Kidney (tissue), 14 donors: ENCODE data around the gene GTPBP6. TPM values are rescaled to one million over a fixed set of nuclear protein-coding genes. Genes with fewer than 3 reads are reported as not detected.

Experiments used
- DNase-seq, 5 donors: peaks; one replicate each; pipeline ENCODE4 v3.0.0-alpha.2; 2013 to 2020
- FAIRE-seq: peaks from 2 replicates; lab custom pipeline; 2012; peaks lifted over from hg19 to GRCh38; lab: Jason Lieb, UNC
- H3K27ac ChIP-seq, 2 donors: one replicate each; pipeline ENCODE4 v1.7.0; 2013; ENCODE audit warnings: low read depth in 2 of 2, low read length in 2 of 2, inconsistent platforms in 1 of 2
- H3K27me3 ChIP-seq: one replicate; pipeline ENCODE4 v1.7.1; 2013; ENCODE audit warnings: low read length, inconsistent platforms; ENCODE audit not compliant: control insufficient read depth, insufficient read depth
- H3K36me3 ChIP-seq, 3 donors: one replicate each; pipeline versions ENCODE4 v1.7.0 to v1.7.1; 2013; ENCODE audit warnings: low read length in 3 of 3, control low read depth in 1 of 3, inconsistent platforms in 1 of 3; ENCODE audit not compliant: insufficient read depth in 3 of 3, control insufficient read depth in 2 of 3
- H3K4me1 ChIP-seq, 3 donors: one replicate each; pipeline versions ENCODE4 v1.7.0 to v1.7.1; 2013; ENCODE audit warnings: low read length in 3 of 3, inconsistent platforms in 1 of 3, low read depth in 1 of 3; ENCODE audit not compliant: control insufficient read depth in 2 of 3, insufficient read depth in 2 of 3
- H3K4me3 ChIP-seq, 3 donors: one replicate each; pipeline versions ENCODE4 v1.7.0 to v1.8.1; 2013; ENCODE audit warnings: low read length in 3 of 3, control low read depth in 1 of 3, inconsistent platforms in 1 of 3
- H3K9ac ChIP-seq, 3 donors: one replicate each; pipeline versions ENCODE4 v1.7.0 to v1.7.1; 2013; ENCODE audit warnings: low read length in 3 of 3, control low read depth in 1 of 3, inconsistent platforms in 1 of 3
- H3K9me3 ChIP-seq, 3 donors: one replicate each; pipeline versions ENCODE4 v1.7.0 to v1.7.1; 2013; ENCODE audit warnings: low read length in 3 of 3, control low read depth in 1 of 3, inconsistent platforms in 1 of 3; ENCODE audit not compliant: control insufficient read depth in 2 of 3, insufficient read depth in 1 of 3
- CTCF ChIP-seq: IDR thresholded peaks from 3 replicates; pipeline ENCODE4 v1.5.1; 2012; ENCODE audit warnings: mild to moderate bottlenecking, moderate library complexity, borderline replicate concordance; ENCODE audit not compliant: insufficient read depth; ENCODE audit errors: extremely low read depth
- intact Hi-C: fragments of 100-400 bp; cut with DNase I; formaldehyde crosslinking; loops from one replicate; pipeline ENCODE4 v1.11.1; 2022
- polyA plus RNA-seq: library from polyadenylated mRNA; stranded (reverse); fragments of 350-450 nt; fragmentation: Illumina TruSeq; extraction: RNeasy Lipid Tissue Mini Kit (QIAGEN cat#74804); gene quantifications from one replicate; pipeline ENCODE4 v1.2.3, GENCODE V29; 2014; ENCODE audit warnings: low read depth, low replicate concordance; ENCODE audit not compliant: insufficient read depth
- total RNA-seq: library from RNA; stranded (reverse); fragmentation: NEBNext Ultra II Directional; extraction: Animal tissue kit (Norgen Biotek cat#: 25700); gene quantifications from one replicate; pipeline ENCODE4 v1.2.1, GENCODE V29; 2021
- donor health status: control.
- donor health status: control.
- donor health status: control.
- donor health status: control.
- donor health status: control.
- donor health status: DM: yes; HTN: yes; CAD: no.
- donor health status: Normal renal cell carcinoma (clear cell type).

Gene GTPBP6
- total and polyA plus RNA-seq, 2 donors from 2014 or later, result 50.1 to 61.9 TPM

- Histone ChIP-seq H3K4me1 (peaks cover 0 to 4% (median 0%) of the 10 kb centered on the region in 3 donors), H3K4me3 (peak overlapping the region in 2 of 3 donors; percentile 62 to 68), H3K27ac (no peak overlapping the region), H3K9me3 (no peaks in the 10 kb centered on the region), H3K9ac (peak overlapping the region in 1 of 3 donors; percentile 29), H3K36me3 (no peaks in the 10 kb centered on the region), H3K27me3 (no peaks in the 10 kb centered on the region)
- intact Hi-C loops, result no loop called here
- DNase-seq (peak in 4 of 5 donors; percentile 18 to 77 (median 48)), FAIRE-seq (no peak)
- TF ChIP-seq CTCF, result no peak
Measured at GRCh38 chrX:276581-277201, 41.9 kb downstream of the GTPBP6 start.

GRCh38 chrX:275967-276580 is 42.5 kb downstream of the GTPBP6 start:
- Histone ChIP-seq H3K4me3 (peak overlapping the region in 2 of 3 donors; percentile 62 to 68), H3K9me3 (no peaks in the 10 kb centered on the region), H3K9ac (peak overlapping the region in 2 of 3 donors; percentile 29 to 32), H3K4me1 (peaks cover 0 to 2% (median 0%) of the 10 kb centered on the region in 3 donors), H3K27ac (peak overlapping the region in 1 of 2 donors; percentile 37), H3K36me3 (no peaks in the 10 kb centered on the region), H3K27me3 (no peaks in the 10 kb centered on the region)
- TF ChIP-seq CTCF, result no peak
- no peak for FAIRE-seq
- intact Hi-C loops, result no loop called here
- DNase-seq, result peak; percentile 53 to 91 (median 84)

- Histone ChIP-seq H3K9ac (peak overlapping the region in 1 of 3 donors; percentile 29), H3K9me3 (no peaks in the 10 kb centered on the region), H3K27me3 (no peaks in the 10 kb centered on the region), H3K4me1 (peaks cover 0 to 2% (median 0%) of the 10 kb centered on the region in 3 donors), H3K36me3 (no peaks in the 10 kb centered on the region), H3K4me3 (peak overlapping the region in 1 of 3 donors; percentile 68), H3K27ac (peak overlapping the region in 1 of 2 donors; percentile 37)
- no peak for FAIRE-seq
- no peak for TF ChIP-seq CTCF
- intact Hi-C loops, result no loop called here
- peak in 2 of 5 donors; percentile 73 to 76 for DNase-seq
Measured at GRCh38 chrX:275476-275966, 43.1 kb downstream of the GTPBP6 start.
